HepG2 (cell line): ENCODE results near the gene GNGT2. TPM values are rescaled to one million over a fixed set of nuclear protein-coding genes. Genes with fewer than 3 reads are reported as not detected.
A peak's percentile ranks its signal among the peaks of the same experiment; 100 is the strongest.

ENCODE experiments used
- ATAC-seq: fragments of 200-7000 bp; cut with Tn5 transposase; 3 replicates; pipeline ENCODE4 v1.9.1; 2020; ENCODE audit warnings: mild to moderate bottlenecking, moderate library complexity
- BruUV-seq: library from RNA; stranded (reverse); fragments of 400-500 nt; replicated peaks from 2 replicates; lab custom pipeline; 2021; lab: Mats Ljungman, UMichigan
- CTCF ChIA-PET: fragments of 300-600 bp; formaldehyde crosslinking; extraction: SDS; loops from one replicate; lab custom pipeline; 2021; ENCODE audit warnings: low total read pairs, inconsistent platforms, low intra/inter-chr PET ratio; lab: Yijun Ruan, JAX
- POLR2A ChIA-PET: fragments of 350-600 bp; sonication (Branson Sonifier 250); formaldehyde crosslinking; loops from one replicate; lab custom pipeline; 2020; ENCODE audit warnings: antibody characterized with exemption, inconsistent platforms; lab: Yijun Ruan, JAX
- DNase-seq: peaks from one replicate; pipeline ENCODE4 v3.0.0-alpha.2; 2015; ENCODE audit warnings: low spot score
- FAIRE-seq: peaks from 3 replicates; lab custom pipeline; 2011; peaks lifted over from hg19 to GRCh38; lab: Jason Lieb, UNC
- H2AFZ ChIP-seq: one replicate; pipeline ENCODE4 v1.6.1; 2011; ENCODE audit warnings: low read length, inconsistent platforms
- H3K27ac ChIP-seq: fragments of 300-600 bp; 3 replicates; pipeline ENCODE4 v1.8.0; 2011; ENCODE audit warnings: mixed run types, mild to moderate bottlenecking, mixed read lengths, low read length, inconsistent platforms; ENCODE audit not compliant: insufficient read depth; ENCODE audit errors: extremely low read length
- H3K27me3 ChIP-seq, 2 experiments: fragments of 200-600 bp in 1 of 2; 2 replicates in 1 of 2; 3 replicates in 1 of 2; pipeline versions ENCODE4 v1.6.0 to v1.8.0; 2011; ENCODE audit warnings: low read length in 2 of 2, mild to moderate bottlenecking in 2 of 2, moderate library complexity in 2 of 2, inconsistent platforms in 1 of 2; ENCODE audit not compliant: insufficient read depth in 2 of 2, control insufficient read depth in 1 of 2
- H3K36me3 ChIP-seq, 2 experiments: fragments of 200-600 bp in 1 of 2; replicated peaks in 1 of 2; 2 replicates in 1 of 2; 3 replicates in 1 of 2; pipeline versions ENCODE4 v1.5.1 to v1.8.0; 2011; ENCODE audit warnings: low read length in 2 of 2, inconsistent platforms in 1 of 2; ENCODE audit not compliant: insufficient read depth in 2 of 2, control insufficient read depth in 1 of 2
- H3K4me1 ChIP-seq: 2 replicates; pipeline ENCODE4 v1.5.1; 2012; ENCODE audit warnings: low read length, inconsistent platforms; ENCODE audit not compliant: insufficient read depth
- H3K4me2 ChIP-seq: 2 replicates; pipeline ENCODE4 v1.6.0; 2011; ENCODE audit warnings: low read depth, low read length, inconsistent platforms
- H3K4me3 ChIP-seq, 3 experiments: fragments of 200-600 bp in 1 of 3; sonication (generic), shearing (Covaris generic) in 1 of 3; replicated peaks in 1 of 3; 2 replicates each; pipeline ENCODE4 v1.5.1; 2011 to 2016; ENCODE audit warnings: low read length in 3 of 3, inconsistent platforms in 2 of 3, low read depth in 2 of 3, mild to moderate bottlenecking in 2 of 3, control low read depth in 1 of 3, mixed read lengths in 1 of 3; ENCODE audit not compliant: insufficient read depth in 1 of 3
- H3K79me2 ChIP-seq: one replicate; pipeline ENCODE4 v1.6.1; 2011; ENCODE audit warnings: low read length, inconsistent platforms; ENCODE audit not compliant: insufficient read depth
- H3K9ac ChIP-seq: 2 replicates; pipeline ENCODE4 v1.6.0; 2011; ENCODE audit warnings: mild to moderate bottlenecking, low read depth, low read length, inconsistent platforms; ENCODE audit not compliant: insufficient read depth
- H3K9me3 ChIP-seq: 2 replicates; pipeline ENCODE4 v1.5.1; 2012; ENCODE audit warnings: mild to moderate bottlenecking, low read length
- H4K20me1 ChIP-seq: 2 replicates; pipeline ENCODE4 v1.6.0; 2011; ENCODE audit warnings: inconsistent platforms, mild to moderate bottlenecking, low read length, moderate library complexity; ENCODE audit not compliant: insufficient read depth
- CEBPB ChIP-seq: IDR thresholded peaks from 2 replicates; pipeline ENCODE4 v1.6.1; 2011; ENCODE audit warnings: low read depth, low read length, improper control_type of control experiment, borderline replicate concordance
- FOSL2 ChIP-seq: sonication (generic); formaldehyde crosslinking; IDR thresholded peaks from 2 replicates; pipeline ENCODE4 v1.4.0; 2020; ENCODE audit warnings: missing genetic modification reagents
- HBP1 ChIP-seq: IDR thresholded peaks from 2 replicates; pipeline ENCODE4 v1.6.1; 2016; ENCODE audit warnings: low read depth, control low read depth
- HNF4A ChIP-seq: sonication (generic); formaldehyde crosslinking; IDR thresholded peaks from 2 replicates; pipeline ENCODE4 v1.4.0; 2020; ENCODE audit warnings: missing genetic modification reagents
- MAFF ChIP-seq: IDR thresholded peaks from 2 replicates; pipeline ENCODE4 v1.6.1; 2011; ENCODE audit warnings: low read depth, low read length, improper control_type of control experiment
- MAFK ChIP-seq, 2 experiments: IDR thresholded peaks in 1 of 2; conservative IDR thresholded peaks in 1 of 2; 2 replicates each; pipeline ENCODE4 v1.6.1; 2011; ENCODE audit warnings: improper control_type of control experiment in 2 of 2, low read length in 2 of 2
- NCOA5 ChIP-seq: sonication (generic); formaldehyde crosslinking; IDR thresholded peaks from 2 replicates; pipeline ENCODE4 v1.4.0; 2020; ENCODE audit warnings: missing genetic modification reagents
- NFE2 ChIP-seq: sonication (generic); formaldehyde crosslinking; IDR thresholded peaks from 2 replicates; pipeline ENCODE4 v1.4.0; 2020; ENCODE audit warnings: missing genetic modification reagents
- NFE2L2 ChIP-seq: fragments of 150-350 bp; IDR thresholded peaks from 2 replicates; pipeline ENCODE4 v1.6.1; 2014; ENCODE audit warnings: low read length
- RFX1 ChIP-seq: fragments of 450-650 bp; IDR thresholded peaks from 2 replicates; pipeline ENCODE4 v1.6.1; 2017
- ZNF263 ChIP-seq: sonication (generic); formaldehyde crosslinking; IDR thresholded peaks from 2 replicates; pipeline ENCODE4 v1.4.0; 2020; ENCODE audit warnings: missing genetic modification reagents
- ZUFSP ChIP-seq: sonication (generic); formaldehyde crosslinking; IDR thresholded peaks from 2 replicates; pipeline ENCODE4 v1.9.0; 2021; ENCODE audit warnings: missing genetic modification reagents, mild to moderate bottlenecking, borderline replicate concordance
- whole genome bisulfite sequencing: methylation state at CpG from one replicate; pipeline ENCODE4 v1.1.6; 2017; ENCODE audit warnings: low lambda C conversion rate; 5-methylcytosine and 5-hydroxymethylcytosine counted together
- in situ Hi-C: cut with HindIII; loops from 2 replicates; pipeline ENCODE4 v1.10.0; 2017; ENCODE audit warnings: low pct_unique_long_range_greater_than_20kb; ENCODE audit not compliant: extremely low pct_ligation_motif_present
- intact Hi-C: fragments of 100-400 bp; cut with micrococcal nuclease; formaldehyde crosslinking; loops from one replicate; pipeline ENCODE4 v1.10.0; 2022; ENCODE audit not compliant: unreplicated experiment
- polyA plus RNA-seq, 8 experiments: library from polyadenylated mRNA; depleted of rRNA in 3 of 8; stranded (reverse) in 7 of 8; unstranded in 1 of 8; fragments of >200 nt; fragmentation: Illumina TruSeq in 4 of 8; extraction: Trizol in 4 of 8; gene quantifications; 2 replicates each; pipeline versions ENCODE4 v1.2.1 to v1.2.3, GENCODE V29; 2011 to 2016; ENCODE audit warnings: low read depth in 4 of 8, missing spikeins in 1 of 8, mixed read lengths in 1 of 8; ENCODE audit not compliant: insufficient read depth in 1 of 8
- total RNA-seq, 5 experiments: library from RNA; depleted of rRNA; stranded (reverse); fragments of >200 nt; fragmentation: Illumina TruSeq; extraction: Trizol; gene quantifications; 2 replicates each; pipeline ENCODE4 v1.2.3, GENCODE V29; 2016; ENCODE audit warnings: low read depth in 1 of 5

GNGT2 gene
- total and polyA plus RNA-seq, 2 of the 13 experiments (the other 11 are each of a cell fraction or from before 2014, with no cell fraction given) = not detected

GRCh38 chr17:49252148-49252695, 41.8 kb upstream of the GNGT2 start:
- no peaks in the 10 kb centered on the region for H3K9me3 ChIP-seq
- H3K4me2 ChIP-seq = no peak overlapping the region
- H4K20me1 ChIP-seq = no peaks in the 10 kb centered on the region
- FAIRE-seq (peak; percentile 60), DNase-seq (peak; percentile 42), ATAC-seq (peak; percentile 60)
- H3K79me2 ChIP-seq = no peaks in the 10 kb centered on the region
- in situ Hi-C loops (no loop called here), intact Hi-C loops (no loop called here)
- peaks cover 1 to 21% of the 10 kb centered on the region in 2 experiments; a peak in 4 of 5 replicates for H3K27me3 ChIP-seq
- no peak overlapping the region for H3K27ac ChIP-seq
- BruUV-seq = no TSS peak
- ChIA-PET POLR2A (no interaction called here), CTCF (no interaction called here)
- peaks cover 6% of the 10 kb centered on the region; the same call in 1 of the 2 replicates for H3K4me1 ChIP-seq
- H2AFZ ChIP-seq = no peak overlapping the region
- H3K9ac ChIP-seq = no peak overlapping the region
- no peaks in the 10 kb centered on the region for H3K36me3 ChIP-seq
- H3K4me3 ChIP-seq = no peak overlapping the region
- 35% methylated on average over 6 of the region's 6 CpGs for WGBS
- TF ChIP-seq MAFK (conservative IDR thresholded peaks at IDR 0.05 in 1 of 2, IDR thresholded peaks at IDR 0.05 in 1 of 2; ENCODE audit: low read length in 2 of 2) (peak; percentile 31 to 54), ZNF263 (peak; percentile 80), ZUFSP (CRISPR knock-in tag) (no peak), FOSL2 (CRISPR knock-in tag) (peak; percentile 49), NFE2L2 (peak; percentile 43; the same call in 1 of the 2 replicates), HBP1 (CRISPR knock-in tag) (no peak), HNF4A (peak; percentile 6; the same call in 1 of the 2 replicates), CEBPB (0 out of 2 replicates have a peak, but pooled peaks have one; percentile 19), NCOA5 (no peak), RFX1 (peak; percentile 18; the same call in 1 of the 2 replicates), NFE2 (CRISPR knock-in tag) (peak; percentile 62; the same call in 1 of the 2 replicates), MAFF (0 out of 2 replicates have a peak, but pooled peaks have one; percentile 18)
- TF ChIP-seq, all 625 proteins: peak for 9
